ENCODE measurements around the gene TMEM201.

The TMEM201 gene

GRCh38 chr1:9611716-9612115 lies 23.0 kb downstream of the TMEM201 start:
- CTCF ChIA-PET = no interaction called here
- Histone ChIP-seq H3K27ac (ENCODE audit: extremely low read depth, low read depth, low read length) (no peak overlapping the region), H3K9me3 (ENCODE audit: control insufficient read depth, insufficient read depth, low read depth, low read length) (no peaks in the 10 kb centered on the region), H3K36me3 (ENCODE audit: control insufficient read depth in 2 of 2, insufficient read depth in 1 of 2, low read length in 2 of 2) (peaks cover 0 to 71% of the 10 kb centered on the region in 2 experiments; a peak in 2 of 3 replicates), H3K4me3 (ENCODE audit: low read depth, low read length) (no peak overlapping the region), H3K4me1 (ENCODE audit: control insufficient read depth, insufficient read depth, low read length) (no peaks in the 10 kb centered on the region)
- no peak for TF ChIP-seq ZEB2 (tag by site-specific recombination; IDR thresholded peaks at IDR 0.05)
- peak; percentile 94 for TF ChIP-seq GLIS1 (tag by site-specific recombination; IDR thresholded peaks at IDR 0.05)
- no peak for TF ChIP-seq ZNF211 (tag by site-specific recombination; IDR thresholded peaks at IDR 0.05; ENCODE audit: low read depth)
- POLR2A ChIA-PET = no interaction called here

GRCh38 chr1:9612162-9612845 lies 23.6 kb downstream of the TMEM201 start:
- Histone ChIP-seq H3K4me3 (ENCODE audit: low read depth, low read length) (no peak overlapping the region), H3K36me3 (ENCODE audit: control insufficient read depth in 2 of 2, insufficient read depth in 1 of 2, low read length in 2 of 2) (peaks cover 0 to 66% of the 10 kb centered on the region in 2 experiments; a peak in 2 of 3 replicates), H3K9me3 (ENCODE audit: control insufficient read depth, insufficient read depth, low read depth, low read length) (no peaks in the 10 kb centered on the region), H3K4me1 (ENCODE audit: control insufficient read depth, insufficient read depth, low read length) (no peaks in the 10 kb centered on the region), H3K27ac (ENCODE audit: extremely low read depth, low read depth, low read length) (no peak overlapping the region)
- TF ChIP-seq GLIS1 (tag by site-specific recombination; IDR thresholded peaks at IDR 0.05) (0 out of 2 replicates have a peak, but pooled peaks have one; percentile 7), ZNF433 (tag by site-specific recombination; IDR thresholded peaks at IDR 0.05; ENCODE audit: low read depth) (no peak), SCRT2 (tag by site-specific recombination; IDR thresholded peaks at IDR 0.05) (peak; percentile 38; the same call in 1 of the 2 replicates)
- ChIA-PET POLR2A (no interaction called here), CTCF (no interaction called here)

GRCh38 chr1:9612871-9613624 lies 24.3 kb downstream of the TMEM201 start:
- H3K4me1 ChIP-seq (ENCODE audit: control insufficient read depth, insufficient read depth, low read length) = no peaks in the 10 kb centered on the region
- TF ChIP-seq ZIC2 (tag by site-specific recombination; IDR thresholded peaks at IDR 0.05) = 0 out of 2 replicates have a peak, but pooled peaks have one; percentile 11
- TF ChIP-seq KLF10 (tag by site-specific recombination; IDR thresholded peaks at IDR 0.05) = no peak
- no peak for TF ChIP-seq ZNF292 (tag by site-specific recombination; IDR thresholded peaks at IDR 0.05; ENCODE audit: borderline replicate concordance, low read depth)
- no peak for TF ChIP-seq ZFHX2 (tag by site-specific recombination; conservative IDR thresholded peaks at IDR 0.05)
- no peak overlapping the region for H3K4me3 ChIP-seq (ENCODE audit: low read depth, low read length)
- H3K9me3 ChIP-seq (ENCODE audit: control insufficient read depth, insufficient read depth, low read depth, low read length) = no peaks in the 10 kb centered on the region
- peaks cover 0 to 59% of the 10 kb centered on the region in 2 experiments; a peak in 2 of 3 replicates for H3K36me3 ChIP-seq (ENCODE audit: control insufficient read depth in 2 of 2, insufficient read depth in 1 of 2, low read length in 2 of 2)
- CTCF ChIA-PET = no interaction called here
- POLR2A ChIA-PET = no interaction called here
- H3K27ac ChIP-seq (ENCODE audit: extremely low read depth, low read depth, low read length) = no peak overlapping the region

- no peaks in the 10 kb centered on the region for H3K4me1 ChIP-seq (ENCODE audit: control insufficient read depth, insufficient read depth, low read length)
- ChIA-PET POLR2A (no interaction called here), CTCF (interaction anchor here (0.6 to 1.1 kb wide), 3 partner anchors 10 to 171 kb away, joined by 3 read pairs; no protein-coding TSS in a partner anchor)
- no peak overlapping the region for H3K27ac ChIP-seq (ENCODE audit: extremely low read depth, low read depth, low read length)
- H3K4me3 ChIP-seq (ENCODE audit: low read depth, low read length) = no peak overlapping the region
- peaks cover 0 to 52% of the 10 kb centered on the region in 2 experiments; a peak in 2 of 3 replicates for H3K36me3 ChIP-seq (ENCODE audit: control insufficient read depth in 2 of 2, insufficient read depth in 1 of 2, low read length in 2 of 2)
- H3K9me3 ChIP-seq (ENCODE audit: control insufficient read depth, insufficient read depth, low read depth, low read length) = no peaks in the 10 kb centered on the region
- TF ChIP-seq ZNF202 (tag by site-specific recombination; IDR thresholded peaks at IDR 0.05; ENCODE audit: borderline replicate concordance) (no peak), ZNF558 (tag by site-specific recombination; IDR thresholded peaks at IDR 0.05) (no peak), ZFP37 (tag by site-specific recombination; IDR thresholded peaks at IDR 0.05) (no peak), KLF10 (tag by site-specific recombination; IDR thresholded peaks at IDR 0.05) (no peak), ZNF677 (tag by site-specific recombination; IDR thresholded peaks at IDR 0.05) (no peak), ZNF449 (tag by site-specific recombination; IDR thresholded peaks at IDR 0.05) (no peak), HIC1 (tag by site-specific recombination; IDR thresholded peaks at IDR 0.05) (no peak), BCL11A (tag by site-specific recombination; IDR thresholded peaks at IDR 0.05; ENCODE audit: low read depth) (no peak), ZBTB20 (tag by site-specific recombination; IDR thresholded peaks at IDR 0.05) (no peak), ZNF639 (tag by site-specific recombination; IDR thresholded peaks at IDR 0.05) (no peak), ZNF169 (tag by site-specific recombination; IDR thresholded peaks at IDR 0.05) (no peak)
These were observed 25.1 kb downstream of the TMEM201 start for GRCh38 chr1:9613625-9614299.
